ENCODE data around the gene DNMT3A.
A peak's percentile ranks its signal among the peaks of the same experiment; 100 is the strongest.

Gene DNMT3A

DNA sequence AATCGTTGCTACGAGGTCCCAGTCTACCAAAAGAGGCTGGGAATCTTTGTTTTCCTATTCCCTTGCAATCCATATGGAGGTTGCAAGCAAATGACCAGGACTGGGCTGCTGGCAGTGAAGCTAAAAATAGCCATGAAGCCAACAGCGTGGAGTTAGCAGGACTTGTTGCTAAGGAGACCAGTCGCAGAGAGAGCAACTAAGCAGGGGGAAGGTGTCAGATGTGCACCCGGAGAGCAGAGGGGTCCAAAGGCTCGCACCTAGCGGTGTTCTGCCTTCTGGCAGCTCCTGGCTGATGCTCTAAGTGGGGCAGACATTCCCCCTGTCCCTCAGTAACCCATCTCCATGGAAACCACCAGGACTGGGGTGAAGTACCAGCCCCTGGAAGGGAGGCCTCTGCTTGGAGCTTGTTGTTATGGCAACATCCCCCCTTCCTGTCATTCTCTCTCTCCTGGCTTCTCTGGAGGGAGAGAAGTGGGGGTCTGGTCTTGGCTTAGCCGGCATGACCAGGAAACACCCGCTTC, 84.6 kb downstream of the DNMT3A start:
- peak; percentile 43 for DNase-seq (ENCODE audit: low spot score)

DNA sequence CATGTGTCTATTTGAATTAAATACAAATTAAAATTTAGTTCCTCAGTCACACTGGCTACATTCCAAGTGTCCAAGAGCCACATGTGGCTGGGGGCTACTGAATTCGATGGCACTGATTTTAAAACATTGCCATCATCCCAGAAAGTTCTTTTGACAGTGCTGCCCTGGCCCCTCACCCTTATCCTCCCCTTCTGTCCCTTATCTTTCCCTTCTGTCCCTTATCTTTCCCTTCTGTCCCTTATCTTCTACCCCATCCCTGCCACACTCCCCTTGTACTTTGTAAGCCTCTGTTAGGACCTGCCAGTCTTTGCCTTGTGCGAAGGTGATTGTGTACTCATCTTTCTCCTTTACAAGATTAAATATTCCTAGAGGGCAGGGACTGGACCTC, 85.2 kb downstream of the DNMT3A start:
- no peak for DNase-seq (ENCODE audit: low spot score)

DNA sequence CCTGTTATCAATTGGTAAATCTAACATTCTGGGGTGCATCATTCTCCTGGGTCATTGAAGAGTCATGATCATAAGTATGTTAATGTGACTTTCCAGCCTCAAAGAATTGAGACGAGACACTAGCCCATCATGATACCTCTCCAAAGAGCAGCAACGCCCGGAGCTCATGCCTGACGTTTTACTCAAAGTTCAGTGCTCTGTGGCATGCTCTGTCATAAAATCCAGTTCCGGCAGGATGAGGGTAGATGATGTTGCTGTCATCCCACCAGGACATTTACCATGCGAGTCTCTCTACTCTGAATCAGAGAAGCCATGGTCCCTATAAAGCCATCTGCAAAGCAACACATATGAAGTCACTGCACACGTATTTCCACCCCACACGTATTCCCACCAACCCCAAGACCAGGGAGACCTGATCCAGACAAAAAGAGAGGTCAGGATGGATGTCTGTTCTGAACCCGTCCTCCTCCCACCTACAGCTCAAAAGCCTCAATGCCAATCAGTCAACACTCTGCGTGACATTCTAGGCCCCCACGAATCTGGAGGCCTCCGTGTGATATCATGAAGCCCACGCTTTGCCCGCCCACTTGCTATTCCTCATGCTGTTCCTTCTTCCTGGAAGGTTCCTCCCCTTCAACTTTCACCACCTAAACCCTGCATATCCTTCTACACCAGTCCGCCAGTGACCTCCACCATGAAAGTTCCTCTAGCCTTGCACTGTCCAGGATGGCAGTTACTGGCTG, 85.8 kb downstream of the DNMT3A start:
- no peak for DNase-seq (ENCODE audit: low spot score)

DNA sequence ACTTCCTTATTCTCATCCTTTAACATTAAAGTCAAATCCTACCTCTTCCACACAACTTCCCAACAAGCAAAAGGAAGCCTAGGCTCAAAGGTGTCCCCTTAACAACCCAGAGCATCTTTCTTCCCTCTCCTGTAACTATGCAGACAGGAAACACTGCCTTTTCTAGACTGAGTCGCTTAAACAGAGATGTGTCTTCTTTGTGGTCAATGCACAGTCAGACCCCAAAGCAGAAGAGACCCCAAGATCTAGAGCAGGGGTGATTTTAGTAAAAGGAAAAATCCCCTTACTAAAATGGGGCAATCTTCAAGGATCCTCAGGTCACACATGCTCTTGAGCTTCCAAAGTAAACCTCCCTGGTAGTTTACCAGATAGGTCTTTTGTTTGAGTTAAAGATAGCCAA, 86.8 kb downstream of the DNMT3A start:
- no peak for DNase-seq (ENCODE audit: low spot score)

GRCh38 chr2:25253153-25253626, 88.5 kb downstream of the DNMT3A start:
- DNase-seq (ENCODE audit: low spot score) = no peak

- DNase-seq (ENCODE audit: low spot score) = peak; percentile 80
These were observed 89.2 kb downstream of the DNMT3A start for GRCh38 chr2:25252291-25253152.

GRCh38 chr2:25251422-25252273, 90.1 kb downstream of the DNMT3A start:
- peak; percentile 41 for DNase-seq (ENCODE audit: low spot score)

- no peak for DNase-seq (ENCODE audit: low spot score)
These were observed 90.7 kb downstream of the DNMT3A start for GRCh38 chr2:25251071-25251421.

GRCh38 chr2:25250331-25251070, 91.2 kb downstream of the DNMT3A start:
- no peak for DNase-seq (ENCODE audit: low spot score)

- DNase-seq (ENCODE audit: low spot score) = no peak
These were observed 91.9 kb downstream of the DNMT3A start for GRCh38 chr2:25249785-25250184.

GRCh38 chr2:25247792-25248512, 93.8 kb downstream of the DNMT3A start:
- no peak for DNase-seq (ENCODE audit: low spot score)

DNA sequence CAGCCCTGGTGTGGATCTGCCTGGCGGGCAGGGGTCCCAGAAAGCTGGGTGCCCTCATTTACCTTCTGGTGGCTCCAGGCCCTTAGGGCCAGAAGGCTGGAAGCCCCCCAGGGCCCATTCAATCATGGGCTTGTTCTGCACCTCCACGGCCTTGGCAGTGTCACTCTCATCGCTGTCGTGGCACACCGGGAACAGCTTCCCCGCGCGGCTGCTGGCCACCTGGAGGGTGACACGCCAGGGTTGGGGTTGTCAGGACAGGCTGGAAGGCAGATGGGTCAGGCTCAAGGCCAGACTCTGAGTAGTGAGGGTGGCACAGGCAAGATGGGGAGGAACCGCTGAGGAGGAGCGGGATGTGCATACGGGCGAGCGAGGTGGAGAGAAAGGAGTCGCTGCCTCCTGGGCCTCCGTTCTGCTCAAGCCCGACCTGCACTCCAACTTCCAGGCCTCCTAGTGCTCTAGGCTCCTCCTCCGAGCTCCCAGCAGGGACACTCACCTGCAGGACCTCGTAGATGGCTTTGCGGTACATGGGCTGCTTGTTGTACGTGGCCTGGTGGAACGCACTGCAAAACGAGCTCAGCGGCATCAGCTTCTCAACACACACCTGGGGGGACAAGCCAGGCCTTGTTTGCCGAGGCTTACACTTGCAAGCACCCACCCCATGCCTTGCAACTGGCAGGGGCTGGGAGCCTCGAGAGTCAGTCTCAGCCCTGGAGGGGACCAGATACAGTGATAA, 95.0 kb downstream of the DNMT3A start:
- no peak for DNase-seq (ENCODE audit: low spot score)

GRCh38 chr2:25246001-25246400, 95.7 kb downstream of the DNMT3A start:
- DNase-seq (ENCODE audit: low spot score) = no peak

DNA sequence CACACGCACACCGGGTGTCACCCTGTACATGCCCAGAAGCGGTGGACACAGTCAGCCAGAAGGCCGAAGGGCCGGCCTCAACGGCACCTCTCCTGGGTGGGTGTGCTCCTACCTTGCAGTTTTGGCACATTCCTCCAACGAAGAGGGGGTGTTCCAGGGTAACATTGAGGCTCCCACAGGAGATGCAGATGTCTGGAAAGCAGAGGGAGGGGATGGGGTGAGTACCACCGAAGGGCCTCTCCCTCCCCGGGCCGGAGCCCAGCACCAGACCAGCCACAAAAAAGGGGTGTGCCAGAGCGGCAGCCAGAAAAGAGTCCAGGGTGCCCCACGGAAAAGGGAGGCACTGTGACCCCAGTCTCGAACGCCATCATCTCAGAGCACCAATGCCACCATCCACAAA, 96.6 kb downstream of the DNMT3A start:
- no peak for DNase-seq (ENCODE audit: low spot score)

- DNase-seq (ENCODE audit: low spot score) = no peak
These were observed 97.7 kb downstream of the DNMT3A start for GRCh38 chr2:25243995-25244394.

- DNase-seq (ENCODE audit: low spot score) = no peak
These were observed 100.3 kb downstream of the DNMT3A start for GRCh38 chr2:25241452-25241851.

DNA sequence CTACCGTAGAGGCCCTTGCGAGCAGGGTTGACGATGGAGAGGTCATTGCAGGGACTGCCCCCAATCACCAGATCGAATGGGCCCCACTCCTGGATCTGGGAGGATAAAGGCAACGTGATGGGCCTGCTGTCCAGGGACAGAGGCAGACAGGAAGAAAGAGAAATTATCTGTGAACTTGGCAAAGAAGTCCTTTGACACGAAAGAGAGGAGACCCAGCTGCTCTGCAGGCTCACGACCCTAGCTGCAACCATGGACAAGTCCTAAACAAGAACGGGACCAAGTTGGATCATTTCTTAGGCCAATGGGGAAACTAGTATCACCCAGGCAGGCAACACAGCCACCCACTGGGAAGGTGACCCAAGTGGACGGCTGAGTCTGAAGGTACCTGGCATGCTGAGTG, 101.1 kb downstream of the DNMT3A start:
- DNase-seq (ENCODE audit: low spot score) = no peak

DNA sequence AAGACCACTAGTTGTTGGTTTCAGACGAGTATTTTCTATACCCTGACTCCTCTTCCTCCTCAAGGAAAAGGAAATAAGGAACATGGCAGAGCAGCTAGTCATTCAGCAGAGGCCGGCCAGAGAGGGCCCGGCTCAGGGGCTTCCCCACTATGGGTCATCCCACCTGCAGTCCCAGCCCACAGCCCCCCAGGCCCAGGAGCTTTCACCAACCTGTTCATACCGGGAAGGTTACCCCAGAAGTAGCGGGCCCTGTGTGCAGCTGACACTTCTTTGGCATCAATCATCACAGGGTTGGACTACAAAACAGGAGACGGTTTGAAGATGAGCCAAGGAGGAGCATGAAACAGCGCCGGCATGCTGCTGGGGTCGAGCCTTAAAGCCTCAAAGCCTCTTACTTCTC, 102.8 kb downstream of the DNMT3A start:
- DNase-seq (ENCODE audit: low spot score) = no peak

- no peak for DNase-seq (ENCODE audit: low spot score)
These were observed 104.0 kb downstream of the DNMT3A start for GRCh38 chr2:25237764-25238163.

GRCh38 chr2:25236736-25237135, 105.0 kb downstream of the DNMT3A start:
- DNase-seq (ENCODE audit: low spot score) = no peak

Measured in AG08395 (cell line).